Neutrophil (primary cell): ENCODE data around the gene SPATA31C1.

Source experiments
- H3K27ac ChIP-seq: fragments of 200-600 bp; sonication (generic); 2 replicates; pipeline ENCODE4 v1.5.1; 2016; ENCODE audit warnings: mild to moderate bottlenecking, moderate library complexity
- H3K27me3 ChIP-seq: fragments of 200-600 bp; sonication (generic); 2 replicates; pipeline ENCODE4 v1.6.0; 2016; ENCODE audit warnings: mild to moderate bottlenecking
- H3K36me3 ChIP-seq: fragments of 200-600 bp; sonication (generic); 2 replicates; pipeline ENCODE4 v1.5.1; 2017
- H3K4me1 ChIP-seq, 2 experiments: fragments of 200-600 bp in 1 of 2; sonication (generic) in 1 of 2; 1 replicate in 1 of 2; 2 replicates in 1 of 2; pipeline versions ENCODE4 v1.5.1 to v1.6.1; 2013 to 2016; ENCODE audit warnings: low read depth in 1 of 2, low read length in 1 of 2, mild to moderate bottlenecking in 1 of 2, moderate library complexity in 1 of 2; ENCODE audit not compliant: control insufficient read depth in 1 of 2, insufficient read depth in 1 of 2
- H3K4me3 ChIP-seq, 2 experiments: fragments of 200-600 bp in 1 of 2; sonication (generic) in 1 of 2; 1 replicate in 1 of 2; 2 replicates in 1 of 2; pipeline ENCODE4 v1.5.1; 2013 to 2016; ENCODE audit warnings: low read depth in 1 of 2, low read length in 1 of 2, mild to moderate bottlenecking in 1 of 2, moderate library complexity in 1 of 2
- H3K9me3 ChIP-seq: fragments of 200-600 bp; sonication (generic); 2 replicates; pipeline ENCODE4 v1.5.1; 2016
- CTCF ChIP-seq: fragments of 200-600 bp; sonication (generic); IDR thresholded peaks from 2 replicates; pipeline ENCODE4 v1.5.1; 2016; ENCODE audit warnings: antibody characterized with exemption

SPATA31C1 gene

GRCh38 chr9:87957839-87958238 lies 40.1 kb downstream of the SPATA31C1 start:
- no peak for TF ChIP-seq CTCF
- Histone ChIP-seq H3K27ac (no peak overlapping the region), H3K4me1 (no peaks in the 10 kb centered on the region)

DNA sequence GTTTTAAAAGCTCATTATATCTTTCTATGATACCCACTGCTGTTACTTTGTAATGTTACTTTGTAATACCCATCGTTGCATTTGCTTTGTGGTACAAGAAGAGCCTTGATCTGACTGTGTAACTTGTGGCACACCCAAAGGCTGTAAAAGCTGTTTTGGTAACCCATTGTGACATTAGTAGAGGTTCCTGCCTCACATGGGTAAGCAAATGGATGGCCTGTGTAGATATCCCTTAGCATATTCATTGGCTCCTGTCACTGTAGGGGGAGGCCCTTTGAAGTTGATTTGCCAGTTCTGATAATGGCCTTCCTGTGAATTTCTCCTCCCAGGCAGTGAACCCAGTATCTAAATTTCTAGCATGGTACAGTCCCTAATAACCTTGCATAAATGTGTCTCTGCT lies 40.8 kb downstream of the SPATA31C1 start:
- Histone ChIP-seq H3K36me3 (no peaks in the 10 kb centered on the region), H3K4me3 (no peak overlapping the region), H3K4me1 (no peaks in the 10 kb centered on the region), H3K27ac (no peak overlapping the region), H3K27me3 (peaks cover 35% of the 10 kb centered on the region), H3K9me3 (no peaks in the 10 kb centered on the region)
- no peak for TF ChIP-seq CTCF

More at GRCh38 chr9:87957839-87958238, 40.1 kb downstream of the SPATA31C1 start:
- no peaks in the 10 kb centered on the region for H3K9me3 ChIP-seq
- H3K36me3 ChIP-seq, result no peaks in the 10 kb centered on the region
- H3K27me3 ChIP-seq, result peaks cover 35% of the 10 kb centered on the region
- no peak overlapping the region for H3K4me3 ChIP-seq

GRCh38 chr9:87959916-87960581 lies 42.3 kb downstream of the SPATA31C1 start:
- Histone ChIP-seq H3K4me3 (no peak overlapping the region), H3K4me1 (no peaks in the 10 kb centered on the region), H3K27ac (no peak overlapping the region), H3K36me3 (no peaks in the 10 kb centered on the region), H3K9me3 (no peaks in the 10 kb centered on the region), H3K27me3 (peaks cover 29% of the 10 kb centered on the region)
- no peak for TF ChIP-seq CTCF

DNA sequence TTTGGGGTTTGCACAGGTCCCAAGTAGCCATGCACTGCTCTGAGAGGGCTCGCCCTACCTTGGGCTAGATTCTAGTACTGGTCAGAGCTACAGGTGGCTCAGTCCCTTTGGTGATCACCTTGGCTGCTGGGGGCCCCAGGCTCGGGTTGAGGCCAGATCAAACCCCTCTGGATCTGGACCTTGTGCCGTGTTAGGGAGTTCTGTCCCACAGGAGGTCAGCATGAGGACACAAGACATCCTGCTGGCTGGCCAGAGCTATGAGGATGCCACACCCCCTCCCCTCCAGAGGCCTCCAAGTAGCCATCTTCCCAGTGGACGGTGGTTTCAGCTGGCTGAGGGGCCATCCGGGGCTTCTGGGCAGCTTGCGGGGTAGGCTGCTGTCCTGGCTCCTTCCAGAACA lies 46.0 kb downstream of the SPATA31C1 start:
- TF ChIP-seq CTCF, result no peak
- Histone ChIP-seq H3K36me3 (no peaks in the 10 kb centered on the region), H3K9me3 (no peaks in the 10 kb centered on the region), H3K4me1 (no peaks in the 10 kb centered on the region), H3K27me3 (peaks cover 6% of the 10 kb centered on the region), H3K27ac (no peak overlapping the region), H3K4me3 (no peak overlapping the region)

DNA sequence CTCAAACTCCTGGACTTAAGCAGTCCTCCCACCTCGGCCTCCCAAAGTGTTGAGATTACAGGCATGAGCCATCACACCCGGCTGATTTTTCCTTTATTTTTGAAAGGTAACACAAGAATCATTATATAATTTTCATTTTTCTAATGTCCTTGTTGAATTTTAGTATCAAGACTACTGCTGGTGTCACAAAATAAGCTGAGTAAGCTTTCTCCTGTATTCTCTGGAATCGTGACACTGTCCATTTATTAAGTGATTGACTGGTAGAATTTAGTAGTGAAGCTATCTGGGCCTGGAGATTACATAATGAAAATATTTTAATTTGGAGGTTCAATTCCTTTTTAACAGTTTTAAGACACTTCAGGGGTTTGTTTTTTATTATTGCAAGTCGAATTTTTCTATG lies 47.1 kb downstream of the SPATA31C1 start:
- no peaks in the 10 kb centered on the region for H3K9me3 ChIP-seq
- no peak for TF ChIP-seq CTCF
- no peaks in the 10 kb centered on the region for H3K36me3 ChIP-seq
- no peak overlapping the region for H3K4me3 ChIP-seq
- H3K4me1 ChIP-seq, result no peaks in the 10 kb centered on the region
- no peaks in the 10 kb centered on the region for H3K27me3 ChIP-seq
- H3K27ac ChIP-seq, result no peak overlapping the region

GRCh38 chr9:87968155-87968554 lies 50.4 kb downstream of the SPATA31C1 start:
- Histone ChIP-seq H3K4me1 (no peaks in the 10 kb centered on the region), H3K9me3 (no peaks in the 10 kb centered on the region), H3K4me3 (no peak overlapping the region), H3K27me3 (no peaks in the 10 kb centered on the region), H3K27ac (no peak overlapping the region), H3K36me3 (no peaks in the 10 kb centered on the region)
- TF ChIP-seq CTCF, result no peak
